ENCODE results near the gene ANKRD33. TPM values are rescaled to one million over a fixed set of nuclear protein-coding genes. Genes with fewer than 3 reads are reported as not detected.

The ANKRD33 gene
- total RNA-seq, 4 donors from 2014 or later, result not detected

DNA sequence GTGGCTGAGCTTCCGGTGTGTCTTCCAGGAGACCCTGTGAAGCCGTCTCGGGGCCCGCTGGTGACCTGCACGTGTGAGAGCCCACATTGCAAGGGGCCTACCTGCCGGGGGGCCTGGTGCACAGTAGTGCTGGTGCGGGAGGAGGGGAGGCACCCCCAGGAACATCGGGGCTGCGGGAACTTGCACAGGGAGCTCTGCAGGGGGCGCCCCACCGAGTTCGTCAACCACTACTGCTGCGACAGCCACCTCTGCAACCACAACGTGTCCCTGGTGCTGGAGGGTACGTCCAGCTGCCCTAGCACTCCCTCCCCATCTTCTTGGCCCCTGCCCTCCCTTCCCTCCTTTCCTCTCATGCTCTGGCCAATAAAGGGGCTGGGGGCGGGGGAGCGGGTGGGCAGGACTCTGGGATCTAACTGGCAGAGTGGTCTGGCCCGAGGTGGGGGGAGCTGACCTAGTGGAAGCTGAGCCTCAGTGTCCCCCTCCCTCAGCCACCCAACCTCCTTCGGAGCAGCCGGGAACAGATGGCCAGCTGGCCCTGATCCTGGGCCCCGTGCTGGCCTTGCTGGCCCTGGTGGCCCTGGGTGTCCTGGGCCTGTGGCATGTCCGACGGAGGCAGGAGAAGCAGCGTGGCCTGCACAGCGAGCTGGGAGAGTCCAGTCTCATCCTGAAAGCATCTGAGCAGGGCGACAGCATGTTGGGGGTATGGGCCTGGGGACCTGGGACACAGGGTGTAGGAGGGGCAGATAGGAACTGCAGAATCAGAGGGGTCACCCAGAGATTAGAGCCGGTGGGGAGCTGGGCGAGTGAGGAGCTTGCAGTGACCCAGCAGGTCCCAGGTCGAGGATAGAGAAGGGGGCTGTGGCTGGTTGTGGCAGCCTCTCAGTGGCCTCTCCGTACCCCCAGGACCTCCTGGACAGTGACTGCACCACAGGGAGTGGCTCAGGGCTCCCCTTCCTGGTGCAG lies 25.4 kb downstream of the ANKRD33 start:
- H3K4me1 ChIP-seq, result peaks cover 15 to 35% of the 10 kb centered on the region in 2 donors
- intact Hi-C loops (cut with DNase I), result no loop called here
- DNase-seq, result no peak
- H3K27me3 ChIP-seq, result no peaks in the 10 kb centered on the region
- no peaks in the 10 kb centered on the region for H3K9me3 ChIP-seq
- 76 to 78% methylated on average over 27 to 29 of the region's 30 CpGs for WGBS, 2 donors
- H3K36me3 ChIP-seq, result peaks cover 0 to 3% of the 10 kb centered on the region in 2 donors
- TF ChIP-seq, protein P1, sequence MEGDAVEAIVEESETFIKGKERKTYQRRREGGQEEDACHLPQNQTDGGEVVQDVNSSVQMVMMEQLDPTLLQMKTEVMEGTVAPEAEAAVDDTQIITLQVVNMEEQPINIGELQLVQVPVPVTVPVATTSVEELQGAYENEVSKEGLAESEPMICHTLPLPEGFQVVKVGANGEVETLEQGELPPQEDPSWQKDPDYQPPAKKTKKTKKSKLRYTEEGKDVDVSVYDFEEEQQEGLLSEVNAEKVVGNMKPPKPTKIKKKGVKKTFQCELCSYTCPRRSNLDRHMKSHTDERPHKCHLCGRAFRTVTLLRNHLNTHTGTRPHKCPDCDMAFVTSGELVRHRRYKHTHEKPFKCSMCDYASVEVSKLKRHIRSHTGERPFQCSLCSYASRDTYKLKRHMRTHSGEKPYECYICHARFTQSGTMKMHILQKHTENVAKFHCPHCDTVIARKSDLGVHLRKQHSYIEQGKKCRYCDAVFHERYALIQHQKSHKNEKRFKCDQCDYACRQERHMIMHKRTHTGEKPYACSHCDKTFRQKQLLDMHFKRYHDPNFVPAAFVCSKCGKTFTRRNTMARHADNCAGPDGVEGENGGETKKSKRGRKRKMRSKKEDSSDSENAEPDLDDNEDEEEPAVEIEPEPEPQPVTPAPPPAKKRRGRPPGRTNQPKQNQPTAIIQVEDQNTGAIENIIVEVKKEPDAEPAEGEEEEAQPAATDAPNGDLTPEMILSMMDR (IDR thresholded peaks at IDR 0.05), result no peak
- no peak for TF ChIP-seq POLR2A (IDR thresholded peaks at IDR 0.05)
- H3K27ac ChIP-seq, result peak overlapping the region in 2 of 3 donors; percentile 38 to 69
- peak overlapping the region in 1 of 3 donors; percentile 9 for H3K4me3 ChIP-seq (replicated peaks in 1 of 3)

DNA sequence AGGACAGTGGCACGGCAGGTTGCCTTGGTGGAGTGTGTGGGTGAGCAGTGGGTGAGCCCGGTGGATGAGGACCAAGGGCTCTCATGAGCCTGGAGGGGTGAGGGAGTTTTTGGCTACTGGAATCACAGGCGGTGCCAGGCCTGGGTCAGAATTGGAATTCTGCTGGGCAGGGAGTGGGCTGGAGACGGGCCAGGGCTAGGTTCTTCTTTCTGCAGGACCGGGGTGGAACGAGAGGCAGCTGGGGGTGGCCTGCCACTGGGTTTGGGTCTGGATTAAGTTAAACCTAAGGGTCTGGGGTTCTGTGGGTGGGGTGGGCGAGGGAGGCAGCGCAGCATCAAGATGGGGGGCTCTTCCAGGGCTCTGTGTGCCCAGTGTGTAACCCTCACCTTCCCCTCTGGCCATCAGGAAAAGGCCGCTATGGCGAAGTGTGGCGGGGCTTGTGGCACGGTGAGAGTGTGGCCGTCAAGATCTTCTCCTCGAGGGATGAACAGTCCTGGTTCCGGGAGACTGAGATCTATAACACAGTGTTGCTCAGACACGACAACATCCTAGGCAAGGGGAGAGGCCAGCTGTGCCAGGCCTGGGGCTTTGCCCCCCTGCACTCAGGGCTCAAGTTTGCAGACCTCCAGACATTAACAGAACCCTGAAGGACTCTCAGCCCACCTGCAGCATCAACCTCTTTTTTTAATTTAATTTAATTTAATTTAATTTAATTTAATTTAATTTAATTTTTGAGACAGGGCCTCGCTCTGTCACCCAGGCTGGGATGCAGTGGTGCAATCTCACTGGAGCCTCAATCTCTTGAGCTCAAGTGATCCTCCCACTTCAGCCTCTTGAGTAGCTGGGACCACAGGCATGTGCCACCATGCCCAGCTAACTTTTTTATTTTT lies 26.4 kb downstream of the ANKRD33 start:
- DNase-seq, result peak; percentile 61 to 63
- H3K4me1 ChIP-seq, result peaks cover 15 to 35% of the 10 kb centered on the region in 2 donors
- H3K4me3 ChIP-seq (replicated peaks in 1 of 3), result no peak overlapping the region
- intact Hi-C loops (cut with DNase I), result no loop called here
- H3K27ac ChIP-seq, result no peak overlapping the region
- no peaks in the 10 kb centered on the region for H3K27me3 ChIP-seq
- peaks cover 0 to 3% of the 10 kb centered on the region in 2 donors for H3K36me3 ChIP-seq
- no peaks in the 10 kb centered on the region for H3K9me3 ChIP-seq
- TF ChIP-seq, protein P1 (IDR thresholded peaks at IDR 0.05), result no peak
- no peak for TF ChIP-seq POLR2A (IDR thresholded peaks at IDR 0.05)
- 57 to 65% methylated on average over 16 to 17 of the region's 17 CpGs for WGBS, 2 donors

DNA sequence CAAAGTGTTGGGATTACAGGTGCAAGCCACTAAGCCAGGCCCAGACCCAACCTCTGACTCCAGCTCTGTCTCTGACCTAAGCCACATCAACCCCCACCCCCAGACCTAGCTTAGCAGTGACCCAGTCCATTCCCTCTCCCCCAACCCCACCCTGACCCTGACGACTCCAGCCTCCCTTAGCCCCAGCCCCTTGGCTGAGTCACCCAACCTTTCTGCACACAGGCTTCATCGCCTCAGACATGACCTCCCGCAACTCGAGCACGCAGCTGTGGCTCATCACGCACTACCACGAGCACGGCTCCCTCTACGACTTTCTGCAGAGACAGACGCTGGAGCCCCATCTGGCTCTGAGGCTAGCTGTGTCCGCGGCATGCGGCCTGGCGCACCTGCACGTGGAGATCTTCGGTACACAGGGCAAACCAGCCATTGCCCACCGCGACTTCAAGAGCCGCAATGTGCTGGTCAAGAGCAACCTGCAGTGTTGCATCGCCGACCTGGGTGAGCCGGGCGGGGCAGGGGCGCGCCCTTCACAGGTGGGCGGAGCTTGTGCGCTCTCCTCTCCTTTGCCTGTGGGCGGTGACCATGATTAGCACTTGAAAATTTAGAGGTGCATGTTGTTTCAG lies 27.2 kb downstream of the ANKRD33 start:
- Histone ChIP-seq H3K27me3 (no peaks in the 10 kb centered on the region), H3K36me3 (peaks cover 0 to 3% of the 10 kb centered on the region in 2 donors), H3K27ac (no peak overlapping the region), H3K9me3 (no peaks in the 10 kb centered on the region), H3K4me3 (replicated peaks in 1 of 3) (no peak overlapping the region), H3K4me1 (peaks cover 15 to 35% of the 10 kb centered on the region in 2 donors)
- no peak for DNase-seq
- no peak for TF ChIP-seq POLR2A (IDR thresholded peaks at IDR 0.05)
- TF ChIP-seq, protein P1 (IDR thresholded peaks at IDR 0.05), result no peak
- intact Hi-C loops (cut with DNase I), result no loop called here
- WGBS, 2 donors, result 80 to 81% methylated on average over 15 to 19 of the region's 28 CpGs

DNA sequence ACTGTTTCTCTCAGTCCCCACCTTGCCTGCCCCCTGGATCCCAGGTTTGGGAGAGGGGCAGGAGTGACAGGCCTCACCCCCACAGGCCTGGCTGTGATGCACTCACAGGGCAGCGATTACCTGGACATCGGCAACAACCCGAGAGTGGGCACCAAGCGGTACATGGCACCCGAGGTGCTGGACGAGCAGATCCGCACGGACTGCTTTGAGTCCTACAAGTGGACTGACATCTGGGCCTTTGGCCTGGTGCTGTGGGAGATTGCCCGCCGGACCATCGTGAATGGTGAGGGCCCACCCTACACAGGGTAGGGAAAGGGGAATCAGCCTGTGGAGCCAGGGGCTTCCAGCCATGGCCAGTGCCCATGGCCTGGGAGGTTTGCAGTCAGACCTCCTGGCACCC lies 28.0 kb downstream of the ANKRD33 start:
- H3K9me3 ChIP-seq, result no peaks in the 10 kb centered on the region
- no peaks in the 10 kb centered on the region for H3K27me3 ChIP-seq
- no peak overlapping the region for H3K4me3 ChIP-seq (replicated peaks in 1 of 3)
- TF ChIP-seq POLR2A (IDR thresholded peaks at IDR 0.05), result no peak
- TF ChIP-seq, protein P1 (IDR thresholded peaks at IDR 0.05), result no peak
- peaks cover 0 to 3% of the 10 kb centered on the region in 2 donors for H3K36me3 ChIP-seq
- no peak overlapping the region for H3K27ac ChIP-seq
- intact Hi-C loops (cut with DNase I), result no loop called here
- DNase-seq, result no peak
- peaks cover 10 to 29% of the 10 kb centered on the region in 2 donors for H3K4me1 ChIP-seq
- WGBS, 2 donors, result 96 to 97% methylated on average over 10 to 11 of the region's 11 CpGs

Data from thyroid gland (tissue), 4 donors.